Trophoblast cell (in vitro differentiated cells and primary cell): ENCODE measurements around the gene ATP5F1A.

ENCODE experiments used
- DNase-seq, 2 donors: peaks; one replicate each; pipeline ENCODE4 v3.0.0-alpha.2; 2016
- H2AFZ ChIP-seq: 2 replicates; pipeline ENCODE4 v1.6.1; 2013; ENCODE audit warnings: low read length, moderate library complexity, mild to moderate bottlenecking; ENCODE audit not compliant: insufficient read depth, poor library complexity
- H2AK5ac ChIP-seq: 2 replicates; pipeline ENCODE4 v1.6.1; 2013; ENCODE audit warnings: mild to moderate bottlenecking, low read length
- H2BK120ac ChIP-seq: 2 replicates; pipeline ENCODE4 v1.6.1; 2013; ENCODE audit warnings: low read length, mild to moderate bottlenecking, moderate library complexity; ENCODE audit not compliant: insufficient read depth, poor library complexity
- H2BK12ac ChIP-seq: 2 replicates; pipeline ENCODE4 v1.6.1; 2013; ENCODE audit warnings: mild to moderate bottlenecking, low read length, moderate library complexity
- H2BK5ac ChIP-seq: 2 replicates; pipeline ENCODE4 v1.6.1; 2013; ENCODE audit warnings: low read length, low read depth, moderate library complexity, mild to moderate bottlenecking; ENCODE audit not compliant: poor library complexity
- H3K14ac ChIP-seq: 2 replicates; pipeline ENCODE4 v1.6.1; 2013; ENCODE audit warnings: mild to moderate bottlenecking, low read length
- H3K18ac ChIP-seq: 2 replicates; pipeline ENCODE4 v1.6.1; 2013; ENCODE audit warnings: mild to moderate bottlenecking, low read length
- H3K23ac ChIP-seq: 2 replicates; pipeline ENCODE4 v1.6.1; 2013; ENCODE audit warnings: low read length
- H3K27ac ChIP-seq: 2 replicates; pipeline ENCODE4 v1.5.1; 2013; ENCODE audit warnings: low read depth, mild to moderate bottlenecking, inconsistent platforms, low read length, moderate library complexity
- H3K27me3 ChIP-seq: 2 replicates; pipeline ENCODE4 v1.6.1; 2013; ENCODE audit warnings: inconsistent platforms, mild to moderate bottlenecking, low read length, moderate library complexity; ENCODE audit not compliant: insufficient read depth
- H3K36me3 ChIP-seq, 2 experiments: 1 replicate in 1 of 2; 2 replicates in 1 of 2; pipeline ENCODE4 v1.6.1; 2013; ENCODE audit warnings: low read length in 2 of 2, mild to moderate bottlenecking in 2 of 2, moderate library complexity in 1 of 2; ENCODE audit not compliant: insufficient read depth in 2 of 2, control insufficient read depth in 1 of 2
- H3K4ac ChIP-seq: 2 replicates; pipeline ENCODE4 v1.6.1; 2013; ENCODE audit warnings: low read depth, mild to moderate bottlenecking, low read length, moderate library complexity
- H3K4me1 ChIP-seq, 2 experiments: 1 replicate in 1 of 2; 2 replicates in 1 of 2; pipeline ENCODE4 v1.6.1; 2013; ENCODE audit warnings: low read length in 2 of 2, mild to moderate bottlenecking in 2 of 2, moderate library complexity in 1 of 2; ENCODE audit not compliant: insufficient read depth in 2 of 2, control insufficient read depth in 1 of 2
- H3K4me2 ChIP-seq: 2 replicates; pipeline ENCODE4 v1.6.1; 2013; ENCODE audit warnings: inconsistent platforms, mild to moderate bottlenecking, low read length, moderate library complexity
- H3K4me3 ChIP-seq: 2 replicates; pipeline ENCODE4 v1.5.1; 2013; ENCODE audit warnings: mild to moderate bottlenecking, low read depth, low read length, inconsistent platforms
- H3K79me1 ChIP-seq: one replicate; pipeline ENCODE4 v1.6.1; 2013; ENCODE audit warnings: low read length
- H3K79me2 ChIP-seq: 2 replicates; pipeline ENCODE4 v1.6.1; 2013; ENCODE audit warnings: low read length, mild to moderate bottlenecking; ENCODE audit not compliant: control insufficient read depth, insufficient read depth, poor library complexity
- H3K9ac ChIP-seq: 2 replicates; pipeline ENCODE4 v1.6.1; 2013; ENCODE audit warnings: mild to moderate bottlenecking, low read length
- H3K9me3 ChIP-seq: 2 replicates; pipeline ENCODE4 v1.6.1; 2013; ENCODE audit warnings: low read depth, mild to moderate bottlenecking, control low read depth, inconsistent platforms, low read length; ENCODE audit not compliant: insufficient read depth
- H4K12ac ChIP-seq: 2 replicates; pipeline ENCODE4 v1.6.1; 2013; ENCODE audit warnings: low read depth, mild to moderate bottlenecking, low read length, moderate library complexity
- H4K8ac ChIP-seq: 2 replicates; pipeline ENCODE4 v1.6.1; 2013; ENCODE audit warnings: low read depth, mild to moderate bottlenecking, low read length, moderate library complexity
- H4K91ac ChIP-seq: one replicate; pipeline ENCODE4 v1.6.1; 2013; ENCODE audit warnings: low read depth, mild to moderate bottlenecking, low read length, moderate library complexity
- WGBS: extraction: QIAGEN DNeasy Blood & Tissue Kit; methylation state at CpG from one replicate; pipeline ENCODE4 v1.1.7; 2013; ENCODE audit warnings: missing lambda C conversion rate; ENCODE audit not compliant: insufficient read length, insufficient coverage; ENCODE audit errors: extremely low coverage; 5-methylcytosine and 5-hydroxymethylcytosine counted together

Gene ATP5F1A

DNA sequence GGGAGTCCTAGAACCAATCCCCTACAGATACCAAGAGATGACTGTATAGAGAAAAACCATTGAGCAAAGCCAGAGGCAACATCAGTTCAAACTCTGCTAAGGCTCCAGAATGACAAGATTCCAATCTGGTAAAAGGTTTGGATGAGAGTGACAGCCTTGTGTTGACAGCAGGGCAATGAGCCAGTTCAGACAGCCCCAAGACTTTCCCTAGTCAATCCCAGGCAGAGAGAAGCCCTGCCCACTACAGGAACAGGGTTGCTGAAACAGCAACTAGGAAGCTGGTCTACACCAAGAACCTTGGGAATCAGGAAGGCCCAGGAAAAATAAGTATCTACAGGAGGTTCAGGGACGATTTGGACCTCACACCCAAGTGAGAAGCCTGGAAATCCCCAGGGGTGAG, 29.3 kb downstream of the ATP5F1A start:
- peaks cover 29% of the 10 kb centered on the region for H3K79me1 ChIP-seq
- H3K4me3 ChIP-seq: no peak overlapping the region
- H3K4ac ChIP-seq: peak overlapping the region; percentile 73
- H3K14ac ChIP-seq: peak overlapping the region; percentile 66
- H4K91ac ChIP-seq: peak overlapping the region; percentile 64
- H3K4me1 ChIP-seq: peaks cover 18 to 19% of the 10 kb centered on the region in 2 experiments
- H2BK5ac ChIP-seq: peak overlapping the region; percentile 85
- H3K9ac ChIP-seq: no peak overlapping the region
- peak overlapping the region; percentile 54 for H2BK120ac ChIP-seq
- peak overlapping the region; percentile 82 for H2BK12ac ChIP-seq
- no peak overlapping the region for H3K23ac ChIP-seq
- H3K18ac ChIP-seq: peak overlapping the region; percentile 89
- peak; percentile 1 to 47 for DNase-seq
- H3K36me3 ChIP-seq: peaks cover 3 to 4% of the 10 kb centered on the region in 2 experiments
- peaks cover 1% of the 10 kb centered on the region for H3K9me3 ChIP-seq
- no peak overlapping the region for H2AFZ ChIP-seq
- no peak overlapping the region for H2AK5ac ChIP-seq
- H3K79me2 ChIP-seq: peaks cover 16% of the 10 kb centered on the region
- WGBS: no CpG with 5 or more reads among the region's 1 CpG
- no peak overlapping the region for H4K12ac ChIP-seq
- H4K8ac ChIP-seq: peak overlapping the region; percentile 82
- no peak overlapping the region for H3K4me2 ChIP-seq
- peak overlapping the region; percentile 83 for H3K27ac ChIP-seq
- H3K27me3 ChIP-seq: no peaks in the 10 kb centered on the region

DNA sequence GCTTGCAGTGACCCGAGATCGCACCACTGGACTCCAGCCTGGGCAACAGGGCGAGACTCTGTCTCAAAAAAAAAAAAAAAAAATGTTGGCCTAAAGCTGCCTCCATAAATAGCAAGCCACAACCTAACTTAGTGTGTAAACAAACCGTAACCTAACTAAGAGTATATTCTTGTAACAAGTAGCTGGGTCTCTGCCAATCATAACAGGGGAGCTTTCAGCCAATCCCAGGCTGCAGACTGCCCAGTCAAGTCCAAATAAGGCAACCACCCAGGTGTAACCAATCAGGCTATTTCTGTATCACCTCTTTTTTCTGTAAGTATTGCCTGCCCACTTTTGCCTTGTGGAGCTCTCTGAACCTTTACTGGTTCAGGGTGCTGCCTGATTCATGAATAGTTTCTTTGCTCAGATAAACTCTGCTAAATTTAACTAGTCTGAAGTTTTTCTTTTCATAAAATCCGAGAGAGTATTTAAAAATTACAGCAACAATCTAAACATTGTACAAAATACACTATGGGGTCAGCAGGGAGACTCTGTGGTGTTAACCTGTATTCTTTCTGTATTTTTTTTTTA, 30.6 kb downstream of the ATP5F1A start:
- peak overlapping the region; percentile 66 for H3K4ac ChIP-seq

DNA sequence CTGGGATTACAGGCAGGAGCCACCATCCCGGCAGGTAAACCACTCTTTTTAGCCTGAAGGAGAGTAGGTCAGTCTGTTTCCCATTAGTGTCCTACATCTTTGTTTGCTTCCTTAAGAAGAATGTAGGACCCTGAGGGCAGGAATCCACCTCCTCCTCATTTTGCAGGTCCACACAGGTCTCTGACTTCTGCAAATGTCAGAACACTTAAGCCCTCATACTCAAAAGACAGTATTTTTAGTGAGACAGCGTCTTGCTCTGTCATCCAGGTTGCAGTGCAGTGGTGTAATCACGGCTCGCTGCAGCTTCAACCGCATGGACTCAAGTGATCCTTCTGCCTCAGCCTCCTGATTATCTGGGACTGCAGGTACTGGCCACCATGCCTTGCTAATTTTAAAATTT, 35.3 kb downstream of the ATP5F1A start:
- Histone ChIP-seq H3K27ac (peak overlapping the region; percentile 66), H3K9me3 (peaks cover 1% of the 10 kb centered on the region), H2AFZ (no peak overlapping the region), H4K12ac (no peak overlapping the region), H2AK5ac (no peak overlapping the region), H3K23ac (no peak overlapping the region), H3K14ac (no peak overlapping the region), H3K4ac (no peak overlapping the region), H3K4me3 (no peak overlapping the region), H4K91ac (no peak overlapping the region), H2BK5ac (no peak overlapping the region), H3K4me2 (no peak overlapping the region), H3K18ac (no peak overlapping the region), H2BK120ac (no peak overlapping the region), H4K8ac (peak overlapping the region; percentile 16), H3K36me3 (peaks cover 3 to 4% of the 10 kb centered on the region in 2 experiments), H3K79me1 (peaks cover 8% of the 10 kb centered on the region), H3K79me2 (peaks cover 4% of the 10 kb centered on the region), H3K4me1 (peaks cover 10 to 19% of the 10 kb centered on the region in 2 experiments), H3K27me3 (no peaks in the 10 kb centered on the region), H2BK12ac (no peak overlapping the region), H3K9ac (no peak overlapping the region)
- no CpG with 5 or more reads among the region's 5 CpGs for WGBS
- DNase-seq: peak; percentile 82 to 89

More for the DNA sequence above, 30.6 kb downstream of the ATP5F1A start:
- no peak overlapping the region for H4K12ac ChIP-seq
- no peak overlapping the region for H2AK5ac ChIP-seq
- H3K4me1 ChIP-seq: peaks cover 19 to 24% of the 10 kb centered on the region in 2 experiments
- no peak overlapping the region for H2BK12ac ChIP-seq
- peaks cover 1% of the 10 kb centered on the region for H3K9me3 ChIP-seq
- no peak overlapping the region for H3K14ac ChIP-seq
- no peak overlapping the region for H2AFZ ChIP-seq
- no peak for DNase-seq
- no peak overlapping the region for H2BK5ac ChIP-seq
- H3K4me3 ChIP-seq: no peak overlapping the region
- no peak overlapping the region for H3K27ac ChIP-seq
- H3K23ac ChIP-seq: no peak overlapping the region
- H3K27me3 ChIP-seq: no peaks in the 10 kb centered on the region
- H4K91ac ChIP-seq: no peak overlapping the region
- no peak overlapping the region for H3K18ac ChIP-seq
- no peak overlapping the region for H3K4me2 ChIP-seq
- no peak overlapping the region for H2BK120ac ChIP-seq
- H3K79me1 ChIP-seq: peaks cover 31% of the 10 kb centered on the region
- peaks cover 16% of the 10 kb centered on the region for H3K79me2 ChIP-seq
- H3K36me3 ChIP-seq: peaks cover 3 to 4% of the 10 kb centered on the region in 2 experiments
- no peak overlapping the region for H3K9ac ChIP-seq
- no peak overlapping the region for H4K8ac ChIP-seq
- WGBS: no CpG with 5 or more reads among the region's 5 CpGs

DNA sequence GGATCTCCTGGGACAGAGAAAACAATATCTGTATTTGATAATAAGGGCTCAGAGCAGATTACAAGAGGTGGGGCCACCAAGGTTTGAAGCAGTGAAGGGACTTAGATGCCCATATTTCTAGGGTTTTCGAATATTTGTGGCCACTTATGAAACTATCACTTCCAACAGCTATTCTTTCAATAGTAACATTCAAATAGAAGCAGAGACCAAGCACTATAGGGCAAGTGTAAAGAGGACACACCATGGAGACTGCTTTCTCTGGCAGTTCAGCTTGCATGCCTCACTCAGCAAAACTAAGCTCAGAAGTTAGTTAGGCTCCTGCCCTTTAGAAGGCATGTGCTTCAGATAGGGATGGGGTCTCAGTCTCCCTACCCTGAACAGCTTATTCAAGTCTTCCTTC, 36.3 kb downstream of the ATP5F1A start:
- H3K4ac ChIP-seq: peak overlapping the region; percentile 24
- H3K4me2 ChIP-seq: no peak overlapping the region
- H2AFZ ChIP-seq: no peak overlapping the region
- peaks cover 8% of the 10 kb centered on the region for H3K79me1 ChIP-seq
- H3K79me2 ChIP-seq: peaks cover 4% of the 10 kb centered on the region
- peaks cover 3 to 6% of the 10 kb centered on the region in 2 experiments for H3K36me3 ChIP-seq
- no CpG with 5 or more reads among the region's 1 CpG for WGBS
- peaks cover 10 to 19% of the 10 kb centered on the region in 2 experiments for H3K4me1 ChIP-seq
- H4K12ac ChIP-seq: no peak overlapping the region
- H3K4me3 ChIP-seq: no peak overlapping the region
- H2BK12ac ChIP-seq: peak overlapping the region; percentile 37
- no peak overlapping the region for H3K9ac ChIP-seq
- no peak overlapping the region for H3K23ac ChIP-seq
- H3K9me3 ChIP-seq: no peaks in the 10 kb centered on the region
- no peak overlapping the region for H4K8ac ChIP-seq
- peak overlapping the region; percentile 74 for H3K14ac ChIP-seq
- H3K27me3 ChIP-seq: no peaks in the 10 kb centered on the region
- H2BK120ac ChIP-seq: no peak overlapping the region
- H2BK5ac ChIP-seq: no peak overlapping the region
- peak overlapping the region; percentile 70 for H4K91ac ChIP-seq
- H3K27ac ChIP-seq: peak overlapping the region; percentile 61
- H3K18ac ChIP-seq: peak overlapping the region; percentile 87
- H2AK5ac ChIP-seq: no peak overlapping the region
- no peak for DNase-seq
